GM12872 (cell line): ENCODE data around the gene FRMD4B.

Experiments
- CTCF ChIP-seq: IDR thresholded peaks from 3 replicates; pipeline ENCODE4 v1.5.1; 2011; ENCODE audit warnings: low read depth, mild to moderate bottlenecking, low read length, moderate library complexity; ENCODE audit not compliant: insufficient read depth

The FRMD4B gene

GRCh38 chr3:69304396-69304795, 81.5 kb downstream of the FRMD4B start:
- TF ChIP-seq CTCF, result no peak

GRCh38 chr3:69300296-69300695, 85.6 kb downstream of the FRMD4B start:
- no peak for TF ChIP-seq CTCF

- no peak for TF ChIP-seq CTCF
Measured at GRCh38 chr3:69299344-69299743, 86.5 kb downstream of the FRMD4B start.

- TF ChIP-seq CTCF, result no peak
Measured at GRCh38 chr3:69297501-69297900, 88.4 kb downstream of the FRMD4B start.

- TF ChIP-seq CTCF, result no peak
Measured at GRCh38 chr3:69296995-69297394, 88.9 kb downstream of the FRMD4B start.

- no peak for TF ChIP-seq CTCF
Measured at GRCh38 chr3:69294014-69294766, 91.7 kb downstream of the FRMD4B start.

- TF ChIP-seq CTCF, result no peak
Measured at GRCh38 chr3:69292959-69293574, 92.8 kb downstream of the FRMD4B start.
